ENCODE results near the gene LITAFD. TPM values are rescaled to one million over a fixed set of nuclear protein-coding genes. Genes with fewer than 3 reads are reported as not detected.

Gene LITAFD
- total and polyA plus RNA-seq, 4 donors = not detected

- Histone ChIP-seq H3K36me3 (ENCODE audit: control insufficient read depth in 4 of 4, insufficient read depth in 4 of 4, low read length in 4 of 4) (peaks cover 45 to 68% (median 60%) of the 10 kb centered on the region in 4 donors), H3K9ac (ENCODE audit: insufficient read depth in 1 of 2, low read length in 2 of 2) (no peak overlapping the region), H3K9me3 (ENCODE audit: control insufficient read depth in 4 of 4, insufficient read depth in 3 of 4, low read length in 3 of 4) (no peaks in the 10 kb centered on the region), H3K4me1 (ENCODE audit: control insufficient read depth in 5 of 5, insufficient read depth in 5 of 5, low read length in 5 of 5) (no peaks in the 10 kb centered on the region), H3K27me3 (ENCODE audit: control insufficient read depth in 3 of 3, insufficient read depth in 3 of 3, low read length in 2 of 3) (no peaks in the 10 kb centered on the region), H3K27ac (ENCODE audit: low read depth in 1 of 2, low read length in 1 of 2) (no peak overlapping the region), H3K4me3 (no peak overlapping the region)
- no peak for ATAC-seq (ENCODE audit: insufficient read depth, low FRiP score)
- TF ChIP-seq CTCF (IDR thresholded peaks at IDR 0.05; ENCODE audit: control extremely low read depth, extremely low read depth) = no peak
- WGBS, 2 donors = 96 to 97% methylated on average over 21 of the region's 21 CpGs
- DNase-seq = no peak
Measured at GRCh38 chr16:8894736-8895334, 12.7 kb downstream of the LITAFD start.

- H3K36me3 ChIP-seq (ENCODE audit: control insufficient read depth in 4 of 4, insufficient read depth in 4 of 4, low read length in 4 of 4) = peaks cover 58 to 79% (median 71%) of the 10 kb centered on the region in 4 donors
- no peak for TF ChIP-seq CTCF (IDR thresholded peaks at IDR 0.05; ENCODE audit: control extremely low read depth, extremely low read depth)
- H3K9ac ChIP-seq (ENCODE audit: insufficient read depth in 1 of 2, low read length in 2 of 2) = no peak overlapping the region
- H3K27me3 ChIP-seq (ENCODE audit: control insufficient read depth in 3 of 3, insufficient read depth in 3 of 3, low read length in 2 of 3) = no peaks in the 10 kb centered on the region
- ATAC-seq (ENCODE audit: insufficient read depth, low FRiP score) (no peak), DNase-seq (no peak)
- H3K27ac ChIP-seq (ENCODE audit: low read depth in 1 of 2, low read length in 1 of 2) = no peak overlapping the region
- H3K9me3 ChIP-seq (ENCODE audit: control insufficient read depth in 4 of 4, insufficient read depth in 3 of 4, low read length in 3 of 4) = no peaks in the 10 kb centered on the region
- 96 to 99% methylated on average over 3 of the region's 3 CpGs for WGBS, 2 donors
- no peak overlapping the region for H3K4me3 ChIP-seq
- H3K4me1 ChIP-seq (ENCODE audit: control insufficient read depth in 5 of 5, insufficient read depth in 5 of 5, low read length in 5 of 5) = no peaks in the 10 kb centered on the region
Measured at GRCh38 chr16:8898660-8899318, 16.6 kb downstream of the LITAFD start.

- no peak overlapping the region for H3K4me3 ChIP-seq
- DNase-seq = no peak
- WGBS, 2 donors = 85 to 90% methylated on average over 9 of the region's 9 CpGs
Measured at GRCh38 chr16:8899709-8900317, 17.7 kb downstream of the LITAFD start.

More at GRCh38 chr16:8899709-8900317, 17.7 kb downstream of the LITAFD start:
- ATAC-seq (ENCODE audit: insufficient read depth, low FRiP score) = no peak
- peaks cover 54 to 77% (median 70%) of the 10 kb centered on the region in 4 donors for H3K36me3 ChIP-seq (ENCODE audit: control insufficient read depth in 4 of 4, insufficient read depth in 4 of 4, low read length in 4 of 4)
- H3K9ac ChIP-seq (ENCODE audit: insufficient read depth in 1 of 2, low read length in 2 of 2) = no peak overlapping the region
- no peaks in the 10 kb centered on the region for H3K27me3 ChIP-seq (ENCODE audit: control insufficient read depth in 3 of 3, insufficient read depth in 3 of 3, low read length in 2 of 3)
- no peak overlapping the region for H3K27ac ChIP-seq (ENCODE audit: low read depth in 1 of 2, low read length in 1 of 2)
- no peaks in the 10 kb centered on the region for H3K4me1 ChIP-seq (ENCODE audit: control insufficient read depth in 5 of 5, insufficient read depth in 5 of 5, low read length in 5 of 5)
- no peaks in the 10 kb centered on the region for H3K9me3 ChIP-seq (ENCODE audit: control insufficient read depth in 4 of 4, insufficient read depth in 3 of 4, low read length in 3 of 4)
- no peak for TF ChIP-seq CTCF (IDR thresholded peaks at IDR 0.05; ENCODE audit: control extremely low read depth, extremely low read depth)
